ENCODE measurements around the gene SENP3. TPM values are rescaled to one million over a fixed set of nuclear protein-coding genes. Genes with fewer than 3 reads are reported as not detected.

Gene SENP3
- total and polyA plus RNA-seq, 2 of the 13 experiments (the other 11 are each of a cell fraction or from before 2014, with no cell fraction given), result 55.8 to 75.4 TPM

GRCh38 chr17:7583253-7584109 lies 21.8 kb downstream of the SENP3 start, which contains the start of gene MPDU1 (continued):
- TF ChIP-seq ZSCAN25 (CRISPR knock-in tag; IDR thresholded peaks at IDR 0.05), result peak; percentile 51
- TF ChIP-seq ZNF564 (CRISPR knock-in tag; IDR thresholded peaks at IDR 0.05), result peak; percentile 72; the same call in 1 of the 2 replicates
- TF ChIP-seq ELF1 (CRISPR knock-in tag; IDR thresholded peaks at IDR 0.05), result peak; percentile 95
- no peak for TF ChIP-seq FLYWCH1 (CRISPR knock-in tag; IDR thresholded peaks at IDR 0.05)
- TF ChIP-seq ZMYM4 (CRISPR knock-in tag; IDR thresholded peaks at IDR 0.05), result peak; percentile 60; the same call in 1 of the 2 replicates
- TF ChIP-seq SALL2 (CRISPR knock-in tag; IDR thresholded peaks at IDR 0.05), result no peak; the same call in 1 of the 2 replicates
- no peak for TF ChIP-seq ZNF570 (CRISPR knock-in tag; IDR thresholded peaks at IDR 0.05; ENCODE audit: borderline replicate concordance)
- TF ChIP-seq HNF1A (IDR thresholded peaks at IDR 0.05; ENCODE audit: low read depth), result no peak
- TF ChIP-seq HNF1A (CRISPR knock-in tag; IDR thresholded peaks at IDR 0.05; ENCODE audit: borderline replicate concordance), result no peak
- TF ChIP-seq PTBP1 (IDR thresholded peaks at IDR 0.05; ENCODE audit: low read depth, low read length, poor library complexity, severe bottlenecking), result no peak
- TF ChIP-seq ATF3 (CRISPR knock-in tag; IDR thresholded peaks at IDR 0.05), result no peak
- no peak; the same call in 1 of the 2 replicates for TF ChIP-seq ZBTB2 (CRISPR knock-in tag; IDR thresholded peaks at IDR 0.05; ENCODE audit: low read depth)
- TF ChIP-seq ZNF251 (CRISPR knock-in tag; IDR thresholded peaks at IDR 0.05), result no peak
- TF ChIP-seq GTF3A (CRISPR knock-in tag; conservative IDR thresholded peaks at IDR 0.05), result no peak
- TF ChIP-seq HIVEP1 (CRISPR knock-in tag; IDR thresholded peaks at IDR 0.05), result no peak; the same call in 1 of the 2 replicates
- TF ChIP-seq MEIS1 (CRISPR knock-in tag; IDR thresholded peaks at IDR 0.05; ENCODE audit: borderline replicate concordance), result peak; percentile 10; the same call in 1 of the 2 replicates
- TF ChIP-seq DMAP1 (CRISPR knock-in tag; IDR thresholded peaks at IDR 0.05), result peak; percentile 94; the same call in 1 of the 2 replicates
- TF ChIP-seq TGIF2 (CRISPR knock-in tag; IDR thresholded peaks at IDR 0.05), result no peak; the same call in 1 of the 2 replicates
- TF ChIP-seq ARID5B (CRISPR knock-in tag; IDR thresholded peaks at IDR 0.05), result peak; percentile 46; the same call in 1 of the 2 replicates
